B cell (primary cell): ENCODE measurements around the gene MRPL28. TPM values are rescaled to one million over a fixed set of nuclear protein-coding genes. Genes with fewer than 3 reads are reported as not detected.
A peak's percentile ranks its signal among the peaks of the same experiment; 100 is the strongest.

Experiments
- ATAC-seq: fragments of 200-7000 bp; cut with Tn5 transposase; one replicate; pipeline ENCODE4 v1.10.0; 2021; ENCODE audit warnings: low read depth, mild to moderate bottlenecking, moderate number of reproducible peaks, moderate library complexity
- CTCF ChIA-PET: fragments of 350-600 bp; sonication (Branson Sonifier 250); formaldehyde crosslinking; loops from one replicate; lab custom pipeline; 2021; ENCODE audit warnings: antibody characterized with exemption, inconsistent platforms; lab: Charles Lee
- POLR2A ChIA-PET: fragments of 350-600 bp; sonication (Branson Sonifier 250); formaldehyde crosslinking; loops from one replicate; lab custom pipeline; 2021; ENCODE audit warnings: antibody characterized with exemption; lab: Charles Lee
- DNase-seq: peaks from one replicate; pipeline ENCODE4 v3.0.0; 2013
- H2AFZ ChIP-seq: 2 replicates; pipeline ENCODE4 v1.6.1; 2012; ENCODE audit warnings: mild to moderate bottlenecking, low read depth, low read length; ENCODE audit not compliant: insufficient read depth, poor library complexity, severe bottlenecking
- H3K27ac ChIP-seq, 2 donors: 1 replicate in 1 of 2; 2 replicates in 1 of 2; pipeline ENCODE4 v1.5.1; 2012 to 2013; ENCODE audit warnings: low read length in 2 of 2, mild to moderate bottlenecking in 2 of 2, moderate library complexity in 1 of 2
- H3K27me3 ChIP-seq, 4 experiments: fragments of 200-600 bp in 1 of 4; sonication (generic) in 1 of 4; replicated peaks in 1 of 4; 1 replicate in 2 of 4; 2 replicates in 2 of 4; pipeline versions ENCODE4 v1.6.1 to v1.7.0; 2013 to 2016; ENCODE audit warnings: low read length in 3 of 4, mild to moderate bottlenecking in 2 of 4, mixed read lengths in 1 of 4, moderate library complexity in 1 of 4; ENCODE audit not compliant: insufficient read depth in 4 of 4, control insufficient read depth in 3 of 4; ENCODE audit errors: control extremely low read depth in 1 of 4
- H3K36me3 ChIP-seq, 2 experiments: replicated peaks in 1 of 2; 1 replicate in 1 of 2; 2 replicates in 1 of 2; pipeline versions ENCODE4 v1.6.1 to v1.7.1; 2013; ENCODE audit warnings: low read length in 1 of 2; ENCODE audit not compliant: insufficient read depth in 2 of 2, control insufficient read depth in 1 of 2; ENCODE audit errors: control extremely low read depth in 1 of 2, extremely low read depth in 1 of 2
- H3K4me1 ChIP-seq, 2 donors: fragments of 200-600 bp in 1 of 2; sonication (generic) in 1 of 2; 1 replicate in 1 of 2; 2 replicates in 1 of 2; pipeline versions ENCODE4 v1.5.1 to v1.6.1; 2013 to 2017; ENCODE audit warnings: low read length in 2 of 2; ENCODE audit not compliant: control insufficient read depth in 2 of 2, insufficient read depth in 2 of 2
- H3K4me2 ChIP-seq: replicated peaks from 2 replicates; pipeline ENCODE3; 2012; ENCODE audit warnings: mild to moderate bottlenecking, low read depth, low read length; ENCODE audit not compliant: poor library complexity, severe bottlenecking
- H3K4me3 ChIP-seq, 5 experiments: fragments of 200-600 bp in 1 of 5; sonication (generic) in 1 of 5; 1 replicate in 3 of 5; 2 replicates in 2 of 5; pipeline versions ENCODE4 v1.5.1 to v1.7.0; 2011 to 2016; ENCODE audit warnings: low read length in 4 of 5, mild to moderate bottlenecking in 4 of 5, low read depth in 2 of 5, control low read depth in 1 of 5, moderate library complexity in 1 of 5; ENCODE audit not compliant: insufficient read depth in 1 of 5; ENCODE audit errors: control extremely low read depth in 1 of 5, extremely low read depth in 1 of 5
- H3K79me2 ChIP-seq: fragments of 200-600 bp; sonication (generic); one replicate; pipeline ENCODE4 v1.6.0; 2016; ENCODE audit warnings: low read length; ENCODE audit not compliant: control insufficient read depth, insufficient read depth
- H3K9ac ChIP-seq: fragments of 200-600 bp; sonication (generic); 2 replicates; pipeline ENCODE4 v1.6.1; 2017; ENCODE audit warnings: mild to moderate bottlenecking, low read length, moderate library complexity
- H3K9me3 ChIP-seq, 3 donors: one replicate each; pipeline versions ENCODE4 v1.6.1 to v1.7.1; 2013; ENCODE audit warnings: low read length in 2 of 3; ENCODE audit not compliant: control insufficient read depth in 2 of 3, insufficient read depth in 1 of 3; ENCODE audit errors: control extremely low read depth in 1 of 3
- H4K20me1 ChIP-seq: 2 replicates; pipeline ENCODE4 v1.6.0; 2012; ENCODE audit warnings: mild to moderate bottlenecking, low read length; ENCODE audit not compliant: insufficient read depth, control insufficient read depth, poor library complexity, severe bottlenecking
- H3K27ac Mint-ChIP-seq: one replicate; pipeline ENCODE4 v1.8.0; 2021; ENCODE audit warnings: mixed read lengths
- H3K27me3 Mint-ChIP-seq: one replicate; pipeline ENCODE4 v1.8.0; 2021; ENCODE audit warnings: mixed read lengths
- H3K4me1 Mint-ChIP-seq: one replicate; pipeline ENCODE4 v1.8.0; 2021; ENCODE audit warnings: mixed read lengths
- H3K4me3 Mint-ChIP-seq: one replicate; pipeline ENCODE4 v1.8.0; 2021; ENCODE audit warnings: mixed read lengths
- H3K9me3 Mint-ChIP-seq: one replicate; pipeline ENCODE4 v1.8.0; 2022; ENCODE audit warnings: mixed read lengths; ENCODE audit not compliant: insufficient read depth
- EZH2 ChIP-seq: IDR thresholded peaks from 2 replicates; pipeline ENCODE4 v1.6.1; 2012; ENCODE audit warnings: borderline replicate concordance, low read depth, mild to moderate bottlenecking, moderate library complexity, low read length; ENCODE audit not compliant: insufficient read depth, poor library complexity, severe bottlenecking
- WGBS: methylation state at CpG from one replicate; pipeline ENCODE4 v1.1.5; 2013; ENCODE audit warnings: missing lambda C conversion rate; ENCODE audit not compliant: insufficient coverage; 5-methylcytosine and 5-hydroxymethylcytosine counted together
- intact Hi-C: fragments of 100-400 bp; cut with micrococcal nuclease; formaldehyde crosslinking; loops from one replicate; pipeline ENCODE4 v1.10.0; 2022
- polyA plus RNA-seq: library from polyadenylated mRNA; depleted of rRNA; stranded (reverse); fragments of >200 nt; gene quantifications from 2 replicates; pipeline ENCODE4 v1.2.3, GENCODE V29; 2012
- total RNA-seq, 2 donors: library from RNA; stranded (reverse); fragments of 120-200 nt in 1 of 2; gene quantifications; 1 replicate in 1 of 2; 2 replicates in 1 of 2; pipeline versions ENCODE4 v1.2.3 to v1.2.4, GENCODE V29; 2013 to 2022
- TF ChIP-seq, protein P1 (sequence below): fragments of 200-600 bp; IDR thresholded peaks from one replicate; pipeline ENCODE4 v1.8.0; 2022; ENCODE audit warnings: antibody characterized with exemption, mild to moderate bottlenecking

Gene MRPL28
- total and polyA plus RNA-seq, 2 donors (not counting 1 experiment from before 2014, with no cell fraction given) = 44.3 to 67.7 TPM

DNA sequence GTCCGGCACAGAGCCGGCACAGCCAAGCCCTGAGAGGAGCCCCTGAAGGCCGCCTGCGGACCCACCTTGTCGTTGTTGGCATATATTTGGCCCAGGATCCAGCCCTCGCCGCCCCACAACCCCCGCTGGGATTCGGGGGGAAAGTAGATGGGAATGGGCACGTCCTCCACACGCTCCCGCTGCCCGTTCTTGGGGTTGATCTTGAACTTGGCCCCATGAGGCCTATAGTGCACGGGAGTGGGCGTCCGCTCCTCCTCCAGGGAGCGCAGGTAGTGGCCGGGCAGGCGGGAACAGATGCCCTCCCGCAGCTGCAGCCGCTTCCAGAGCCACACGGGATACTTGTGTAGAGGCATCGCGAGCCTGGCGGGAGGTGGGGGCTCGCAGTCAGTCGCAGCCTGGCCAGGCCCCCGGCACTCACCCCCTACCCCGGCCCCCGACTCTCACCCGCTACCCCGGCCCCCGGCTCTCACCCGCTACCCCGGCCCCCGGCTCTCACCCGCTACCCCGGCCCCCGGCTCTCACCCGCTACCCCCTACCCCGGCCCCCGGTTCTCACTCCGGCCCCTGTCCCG lies 387 bp downstream of the MRPL28 start:
- peaks cover 0 to 47% of the 10 kb centered on the region in 2 experiments for H3K36me3 ChIP-seq
- CTCF ChIA-PET = interaction anchor here (0.6 to 1.7 kb wide), 5 partner anchors 11 to 304 kb away, joined by 3 to 8 read pairs (median 3); partner anchors contain the start of gene DECR2
- no peak overlapping the region for H3K27ac ChIP-seq

More for the DNA sequence above, 387 bp downstream of the MRPL28 start:
- Histone ChIP-seq H3K4me3 (peak overlapping the region in 3 of 5 experiments; percentile 31 to 47 (median 35)), H3K9ac (peak overlapping the region; percentile 35), H3K27me3 (no peaks in the 10 kb centered on the region), H3K79me2 (no peaks in the 10 kb centered on the region), H3K4me1 (peaks cover 6 to 18% of the 10 kb centered on the region in 2 donors), H3K9me3 (no peaks in the 10 kb centered on the region), H4K20me1 (no peaks in the 10 kb centered on the region), H3K4me2 (peak overlapping the region; percentile 64), H2AFZ (no peak overlapping the region)
- no peaks in the 10 kb centered on the region for H3K27me3 Mint-ChIP-seq
- 65% methylated on average over 27 of the region's 44 CpGs for WGBS
- ATAC-seq (no peak), DNase-seq (no peak)
- POLR2A ChIA-PET = interaction anchor here (0.6 to 1.2 kb wide), 5 partner anchors 16 to 55 kb away, joined by 3 to 7 read pairs (median 3); partner anchors contain the start of genes AXIN1, DECR2 and RAB11FIP3
- intact Hi-C loops = loop anchor here (1.0 kb wide), 4 partner anchors 11 to 141 kb away; partner anchors contain the start of genes DECR2, LUC7L and PGAP6
- peak overlapping the region; percentile 54 for H3K4me3 Mint-ChIP-seq
- H3K9me3 Mint-ChIP-seq = no peaks in the 10 kb centered on the region
- TF ChIP-seq, protein P1, sequence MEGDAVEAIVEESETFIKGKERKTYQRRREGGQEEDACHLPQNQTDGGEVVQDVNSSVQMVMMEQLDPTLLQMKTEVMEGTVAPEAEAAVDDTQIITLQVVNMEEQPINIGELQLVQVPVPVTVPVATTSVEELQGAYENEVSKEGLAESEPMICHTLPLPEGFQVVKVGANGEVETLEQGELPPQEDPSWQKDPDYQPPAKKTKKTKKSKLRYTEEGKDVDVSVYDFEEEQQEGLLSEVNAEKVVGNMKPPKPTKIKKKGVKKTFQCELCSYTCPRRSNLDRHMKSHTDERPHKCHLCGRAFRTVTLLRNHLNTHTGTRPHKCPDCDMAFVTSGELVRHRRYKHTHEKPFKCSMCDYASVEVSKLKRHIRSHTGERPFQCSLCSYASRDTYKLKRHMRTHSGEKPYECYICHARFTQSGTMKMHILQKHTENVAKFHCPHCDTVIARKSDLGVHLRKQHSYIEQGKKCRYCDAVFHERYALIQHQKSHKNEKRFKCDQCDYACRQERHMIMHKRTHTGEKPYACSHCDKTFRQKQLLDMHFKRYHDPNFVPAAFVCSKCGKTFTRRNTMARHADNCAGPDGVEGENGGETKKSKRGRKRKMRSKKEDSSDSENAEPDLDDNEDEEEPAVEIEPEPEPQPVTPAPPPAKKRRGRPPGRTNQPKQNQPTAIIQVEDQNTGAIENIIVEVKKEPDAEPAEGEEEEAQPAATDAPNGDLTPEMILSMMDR = no peak
- TF ChIP-seq EZH2 = no peak
- peaks cover 17% of the 10 kb centered on the region for H3K4me1 Mint-ChIP-seq
- no peak overlapping the region for H3K27ac Mint-ChIP-seq
